CD4-positive, alpha-beta T cell (primary cell): ENCODE data around the gene FAM171A1. TPM values are rescaled to one million over a fixed set of nuclear protein-coding genes. Genes with fewer than 3 reads are reported as not detected.
A peak's percentile ranks its signal among the peaks of the same experiment; 100 is the strongest.

Experiments
- ATAC-seq: fragments of 200-7000 bp; cut with Tn5 transposase; one replicate; pipeline ENCODE4 v1.10.0; 2022; ENCODE audit warnings: mild to moderate bottlenecking; ENCODE audit not compliant: poor library complexity
- CTCF ChIA-PET: fragments of 350-600 bp; sonication (Branson Sonifier 250); formaldehyde crosslinking; loops from one replicate; lab custom pipeline; 2021; ENCODE audit warnings: antibody characterized with exemption, inconsistent platforms; lab: Charles Lee
- POLR2A ChIA-PET: fragments of 350-600 bp; sonication (Branson Sonifier 250); formaldehyde crosslinking; loops from one replicate; lab custom pipeline; 2021; ENCODE audit warnings: antibody characterized with exemption, inconsistent platforms; lab: Charles Lee
- DNase-seq, 14 experiments: peaks; one replicate each; pipeline ENCODE4 v3.0.0-alpha.2; 2013 to 2020; ENCODE audit warnings: mixed read lengths in 2 of 14
- H3K27ac ChIP-seq, 2 donors: one replicate each; pipeline versions ENCODE4 v1.5.1 to v1.7.0; 2013; ENCODE audit warnings: low read length in 2 of 2, low read depth in 1 of 2, mild to moderate bottlenecking in 1 of 2
- H3K27me3 ChIP-seq, 2 experiments: 1 replicate in 1 of 2; 2 replicates in 1 of 2; pipeline versions ENCODE4 v1.6.1 to v1.7.0; 2013; ENCODE audit warnings: low read length in 2 of 2, control low read depth in 1 of 2, mild to moderate bottlenecking in 1 of 2, moderate library complexity in 1 of 2; ENCODE audit not compliant: insufficient read depth in 2 of 2, control insufficient read depth in 1 of 2
- H3K36me3 ChIP-seq: one replicate; pipeline ENCODE4 v1.6.1; 2013; ENCODE audit warnings: low read length, control low read depth; ENCODE audit not compliant: insufficient read depth
- H3K4me1 ChIP-seq: one replicate; pipeline ENCODE4 v1.6.1; 2013; ENCODE audit warnings: low read length, control low read depth; ENCODE audit not compliant: insufficient read depth
- H3K4me3 ChIP-seq: one replicate; pipeline ENCODE4 v1.5.1; 2013; ENCODE audit warnings: mild to moderate bottlenecking, low read length, moderate library complexity
- H3K9me3 ChIP-seq, 2 experiments: 1 replicate in 1 of 2; 2 replicates in 1 of 2; pipeline versions ENCODE4 v1.6.1 to v1.7.0; 2013; ENCODE audit warnings: low read length in 2 of 2, mild to moderate bottlenecking in 2 of 2, control low read depth in 1 of 2, moderate library complexity in 1 of 2; ENCODE audit not compliant: control insufficient read depth in 1 of 2, insufficient read depth in 1 of 2
- H3K27ac Mint-ChIP-seq: one replicate; pipeline ENCODE4 v1.8.0; 2020; ENCODE audit warnings: mixed read lengths
- H3K27me3 Mint-ChIP-seq: one replicate; pipeline ENCODE4 v1.8.0; 2021; ENCODE audit warnings: mixed read lengths
- H3K36me3 Mint-ChIP-seq: one replicate; pipeline ENCODE4 v1.8.0; 2021; ENCODE audit warnings: low read depth, mixed read lengths
- H3K4me1 Mint-ChIP-seq: one replicate; pipeline ENCODE4 v1.8.0; 2021; ENCODE audit warnings: low read depth, mixed read lengths
- H3K4me3 Mint-ChIP-seq: one replicate; pipeline ENCODE4 v1.8.0; 2020; ENCODE audit warnings: mild to moderate bottlenecking, mixed read lengths
- H3K9me3 Mint-ChIP-seq: one replicate; pipeline ENCODE4 v1.8.0; 2020; ENCODE audit warnings: mixed read lengths
- intact Hi-C, 2 experiments: fragments of 100-400 bp; cut with DNase I in 1 of 2; cut with micrococcal nuclease in 1 of 2; formaldehyde crosslinking; loops; one replicate each; pipeline versions ENCODE4 v1.15.1 to v1.9.0; 2023 to 2025; cut with DNase I, micrococcal nuclease
- total RNA-seq, 174 experiments: library from RNA in 2 of 174; stranded (reverse) in 2 of 174; gene quantifications; one replicate each; pipeline ENCODE4 v1.2.3 and lab custom pipeline; 2021 to 2026
- TF ChIP-seq, protein P1 (sequence below): fragments of 200-600 bp; IDR thresholded peaks from one replicate; pipeline ENCODE4 v1.8.0; 2022; ENCODE audit warnings: antibody characterized with exemption, mild to moderate bottlenecking

Gene FAM171A1
- total RNA-seq, 2 experiments from 2014 or later, result 1.8 to 2.6 TPM

DNA sequence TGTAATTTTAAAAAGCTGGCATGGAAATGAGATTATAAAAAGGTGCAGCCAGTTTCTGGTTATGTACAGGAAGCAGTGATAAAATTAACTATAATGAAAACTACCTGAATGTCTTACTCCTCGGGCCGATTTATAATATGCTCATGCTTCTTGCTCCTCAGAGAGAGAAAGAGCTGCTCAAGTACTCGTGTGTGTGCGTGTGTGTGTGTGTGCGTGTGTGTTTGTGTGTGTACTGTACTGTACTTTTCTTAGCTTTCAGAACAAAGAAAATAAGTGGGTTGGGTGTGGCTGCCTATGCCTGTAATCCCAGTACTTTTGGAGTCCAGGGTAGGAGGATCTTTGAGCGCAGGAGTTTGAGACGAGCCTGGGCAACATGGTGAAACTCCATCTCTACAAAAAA is 106.0 kb downstream of the FAM171A1 start:
- Histone ChIP-seq H3K4me1 (no peaks in the 10 kb centered on the region), H3K27me3 (no peaks in the 10 kb centered on the region), H3K36me3 (no peaks in the 10 kb centered on the region), H3K27ac (no peak overlapping the region), H3K4me3 (no peak overlapping the region), H3K9me3 (peaks cover 0 to 9% of the 10 kb centered on the region in 2 experiments)
- CTCF ChIA-PET, result no interaction called here
- intact Hi-C loops, result no loop called here
- no peaks in the 10 kb centered on the region for H3K36me3 Mint-ChIP-seq
- no peaks in the 10 kb centered on the region for H3K9me3 Mint-ChIP-seq
- POLR2A ChIA-PET, result no interaction called here
- ATAC-seq (no peak), DNase-seq (no peak)
- TF ChIP-seq, protein P1, sequence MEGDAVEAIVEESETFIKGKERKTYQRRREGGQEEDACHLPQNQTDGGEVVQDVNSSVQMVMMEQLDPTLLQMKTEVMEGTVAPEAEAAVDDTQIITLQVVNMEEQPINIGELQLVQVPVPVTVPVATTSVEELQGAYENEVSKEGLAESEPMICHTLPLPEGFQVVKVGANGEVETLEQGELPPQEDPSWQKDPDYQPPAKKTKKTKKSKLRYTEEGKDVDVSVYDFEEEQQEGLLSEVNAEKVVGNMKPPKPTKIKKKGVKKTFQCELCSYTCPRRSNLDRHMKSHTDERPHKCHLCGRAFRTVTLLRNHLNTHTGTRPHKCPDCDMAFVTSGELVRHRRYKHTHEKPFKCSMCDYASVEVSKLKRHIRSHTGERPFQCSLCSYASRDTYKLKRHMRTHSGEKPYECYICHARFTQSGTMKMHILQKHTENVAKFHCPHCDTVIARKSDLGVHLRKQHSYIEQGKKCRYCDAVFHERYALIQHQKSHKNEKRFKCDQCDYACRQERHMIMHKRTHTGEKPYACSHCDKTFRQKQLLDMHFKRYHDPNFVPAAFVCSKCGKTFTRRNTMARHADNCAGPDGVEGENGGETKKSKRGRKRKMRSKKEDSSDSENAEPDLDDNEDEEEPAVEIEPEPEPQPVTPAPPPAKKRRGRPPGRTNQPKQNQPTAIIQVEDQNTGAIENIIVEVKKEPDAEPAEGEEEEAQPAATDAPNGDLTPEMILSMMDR, result no peak
- no peak overlapping the region for H3K4me3 Mint-ChIP-seq
- H3K27me3 Mint-ChIP-seq, result no peaks in the 10 kb centered on the region
- no peak overlapping the region for H3K27ac Mint-ChIP-seq
- H3K4me1 Mint-ChIP-seq, result no peaks in the 10 kb centered on the region

DNA sequence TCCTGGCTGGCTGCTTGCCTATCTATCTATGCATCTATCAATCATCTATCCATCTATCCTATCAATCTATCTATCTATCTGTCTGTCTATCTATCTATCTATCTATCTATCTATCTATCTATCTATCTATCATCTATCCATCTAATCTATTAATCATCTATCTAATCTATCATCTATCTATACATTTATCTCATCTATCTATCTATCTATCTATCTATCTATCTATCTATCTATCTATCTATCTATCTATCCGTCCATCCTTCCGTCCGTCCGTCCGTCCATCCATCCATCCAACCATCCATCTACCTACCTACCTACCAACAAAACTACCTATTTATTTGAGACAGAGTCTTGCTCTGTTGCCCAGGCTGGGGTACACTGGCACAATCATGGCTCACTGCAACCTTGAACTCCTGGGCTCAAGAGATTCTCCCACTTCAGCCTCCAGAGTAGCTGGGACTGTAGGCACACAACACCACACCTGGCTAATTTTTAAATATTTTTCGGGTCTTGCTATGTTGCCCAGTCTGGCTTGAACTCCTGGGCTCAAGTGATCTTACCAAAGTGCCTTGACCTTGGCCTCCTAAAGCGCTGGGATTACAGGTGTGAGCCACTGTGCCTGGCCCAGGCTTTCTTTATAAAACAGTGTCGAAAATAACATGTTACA is 107.3 kb downstream of the FAM171A1 start:
- DNase-seq, result no peak
- H3K4me3 ChIP-seq, result no peak overlapping the region
- Mint-ChIP-seq H3K36me3 (no peaks in the 10 kb centered on the region), H3K27ac (no peak overlapping the region), H3K9me3 (no peaks in the 10 kb centered on the region), H3K4me3 (no peak overlapping the region), H3K4me1 (no peaks in the 10 kb centered on the region), H3K27me3 (no peaks in the 10 kb centered on the region)
- H3K27me3 ChIP-seq, result no peaks in the 10 kb centered on the region
- H3K27ac ChIP-seq, result no peak overlapping the region
- H3K4me1 ChIP-seq, result no peaks in the 10 kb centered on the region
- intact Hi-C loops, result no loop called here
- no peaks in the 10 kb centered on the region for H3K36me3 ChIP-seq
- POLR2A ChIA-PET, result no interaction called here
- no peaks in the 10 kb centered on the region for H3K9me3 ChIP-seq
- ATAC-seq, result no peak
- TF ChIP-seq, protein P1, result no peak
- CTCF ChIA-PET, result no interaction called here

DNA sequence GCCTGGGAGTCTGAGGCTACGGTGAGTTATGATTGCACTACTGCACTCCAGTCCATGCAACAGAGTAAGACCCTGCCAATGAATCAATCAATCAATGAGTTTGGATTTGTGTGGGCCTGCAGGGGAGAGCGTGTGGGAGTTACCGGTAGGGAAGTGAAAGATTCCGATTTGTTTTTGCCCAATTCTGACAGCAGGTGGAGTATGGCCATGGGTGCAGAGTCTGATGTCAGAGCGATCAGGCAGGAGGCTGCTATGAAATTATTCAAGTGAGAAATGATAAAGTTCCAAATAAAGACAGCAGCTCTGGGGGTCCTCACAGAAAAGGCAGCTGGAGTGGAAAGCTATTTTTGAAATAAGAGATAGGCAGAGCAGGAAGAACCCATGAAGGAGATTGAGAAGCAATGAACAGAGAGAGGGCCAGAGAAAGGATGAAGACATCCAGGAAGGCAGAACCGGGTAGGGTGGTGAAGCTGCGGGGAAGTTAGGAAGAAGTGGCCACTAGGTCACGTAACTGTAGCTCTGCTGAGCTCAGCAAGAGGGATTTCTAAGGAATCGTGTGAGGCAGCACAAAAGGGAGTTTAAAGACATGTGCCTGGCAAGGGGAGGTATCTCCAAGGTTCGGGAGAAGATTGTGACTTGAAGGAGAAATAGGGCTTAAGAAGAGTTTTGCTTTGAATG is 108.9 kb downstream of the FAM171A1 start:
- ATAC-seq (peak; percentile 59), DNase-seq (peak in 3 of 14 experiments; percentile 13 to 30 (median 24))
- Histone ChIP-seq H3K4me1 (no peaks in the 10 kb centered on the region), H3K9me3 (no peaks in the 10 kb centered on the region), H3K27ac (no peak overlapping the region), H3K36me3 (no peaks in the 10 kb centered on the region), H3K27me3 (no peaks in the 10 kb centered on the region), H3K4me3 (no peak overlapping the region)
- Mint-ChIP-seq H3K36me3 (no peaks in the 10 kb centered on the region), H3K4me3 (no peak overlapping the region), H3K4me1 (no peaks in the 10 kb centered on the region), H3K27ac (no peak overlapping the region), H3K9me3 (no peaks in the 10 kb centered on the region), H3K27me3 (no peaks in the 10 kb centered on the region)
- POLR2A ChIA-PET, result no interaction called here
- intact Hi-C loops, result no loop called here
- CTCF ChIA-PET, result no interaction called here
- TF ChIP-seq, protein P1, result no peak
